H9 (cell line): ENCODE data around the gene ARHGDIB. TPM values are rescaled to one million over a fixed set of nuclear protein-coding genes. Genes with fewer than 3 reads are reported as not detected.

ENCODE experiments used
- DNase-seq: peaks from one replicate; pipeline ENCODE4 v3.0.0-alpha.2; 2017
- H2AFZ ChIP-seq: one replicate; pipeline ENCODE4 v1.6.1; 2013; ENCODE audit warnings: mild to moderate bottlenecking, low read length, control low read depth, moderate library complexity
- H2AK5ac ChIP-seq: 2 replicates; pipeline ENCODE4 v1.6.1; 2013; ENCODE audit warnings: low read length, control low read depth, mixed read lengths; ENCODE audit not compliant: insufficient read length
- H2BK120ac ChIP-seq: one replicate; pipeline ENCODE4 v1.6.1; 2013; ENCODE audit warnings: low read depth, mild to moderate bottlenecking, low read length, control low read depth, inconsistent platforms; ENCODE audit not compliant: poor library complexity, severe bottlenecking
- H2BK12ac ChIP-seq: 2 replicates; pipeline ENCODE4 v1.6.1; 2013; ENCODE audit warnings: low read length, control low read depth, mixed read lengths, low read depth; ENCODE audit not compliant: insufficient read length
- H2BK15ac ChIP-seq: 2 replicates; pipeline ENCODE4 v1.6.1; 2013; ENCODE audit warnings: low read depth, low read length, control low read depth
- H2BK20ac ChIP-seq: one replicate; pipeline ENCODE4 v1.6.1; 2013; ENCODE audit warnings: low read depth, mild to moderate bottlenecking, low read length, control low read depth, inconsistent platforms; ENCODE audit not compliant: poor library complexity, severe bottlenecking
- H2BK5ac ChIP-seq: 2 replicates; pipeline ENCODE4 v1.6.1; 2013; ENCODE audit warnings: low read length, control low read depth, mixed read lengths; ENCODE audit not compliant: insufficient read length
- H3K14ac ChIP-seq: 2 replicates; pipeline ENCODE4 v1.6.1; 2013; ENCODE audit warnings: low read length, control low read depth; ENCODE audit not compliant: insufficient read depth
- H3K18ac ChIP-seq: 2 replicates; pipeline ENCODE4 v1.6.1; 2013; ENCODE audit warnings: low read depth, mild to moderate bottlenecking, mixed read lengths, low read length, control low read depth; ENCODE audit not compliant: insufficient read length
- H3K23ac ChIP-seq: 2 replicates; pipeline ENCODE4 v1.6.1; 2013; ENCODE audit warnings: low read length, control low read depth, mixed read lengths, low read depth; ENCODE audit not compliant: insufficient read length
- H3K23me2 ChIP-seq: 2 replicates; pipeline ENCODE4 v1.6.1; 2013; ENCODE audit warnings: low read depth, mild to moderate bottlenecking, mixed read lengths, low read length, control low read depth; ENCODE audit not compliant: insufficient read length, poor library complexity, severe bottlenecking
- H3K27ac ChIP-seq: 2 replicates; pipeline ENCODE4 v1.5.1; 2013; ENCODE audit warnings: low read length, control low read depth, mixed read lengths, low read depth; ENCODE audit not compliant: insufficient read length
- H3K27me3 ChIP-seq: 2 replicates; pipeline ENCODE4 v1.6.1; 2013; ENCODE audit warnings: low read length, control low read depth, inconsistent platforms; ENCODE audit not compliant: insufficient read depth
- H3K4ac ChIP-seq: 2 replicates; pipeline ENCODE4 v1.6.1; 2013; ENCODE audit warnings: low read depth, mild to moderate bottlenecking, control low read depth, inconsistent platforms, low read length, moderate library complexity
- H3K4me1 ChIP-seq: 2 replicates; pipeline ENCODE4 v1.6.1; 2013; ENCODE audit warnings: low read length, control low read depth, inconsistent platforms; ENCODE audit not compliant: insufficient read depth
- H3K4me2 ChIP-seq: 2 replicates; pipeline ENCODE4 v1.6.1; 2013; ENCODE audit warnings: low read length, control low read depth, mixed read lengths; ENCODE audit not compliant: insufficient read length, insufficient read depth
- H3K56ac ChIP-seq: 2 replicates; pipeline ENCODE4 v1.6.1; 2013; ENCODE audit warnings: low read depth, mild to moderate bottlenecking, mixed read lengths, low read length, control low read depth; ENCODE audit not compliant: insufficient read length
- H3K79me1 ChIP-seq: 2 replicates; pipeline ENCODE4 v1.6.1; 2013; ENCODE audit warnings: low read depth, mild to moderate bottlenecking, moderate library complexity, low read length, control low read depth, inconsistent platforms; ENCODE audit not compliant: insufficient read depth, poor library complexity, severe bottlenecking
- H3K79me2 ChIP-seq: 2 replicates; pipeline ENCODE4 v1.6.1; 2013; ENCODE audit warnings: low read length, control low read depth, inconsistent platforms; ENCODE audit not compliant: insufficient read depth
- H3K9ac ChIP-seq: 2 replicates; pipeline ENCODE4 v1.6.1; 2013; ENCODE audit warnings: low read length, control low read depth, mixed read lengths; ENCODE audit not compliant: insufficient read length; ENCODE audit errors: extremely low read depth
- H3K9me3 ChIP-seq: one replicate; pipeline ENCODE4 v1.6.1; 2013; ENCODE audit warnings: low read depth, low read length, inconsistent platforms; ENCODE audit not compliant: control insufficient read depth
- H3T11ph ChIP-seq: one replicate; pipeline ENCODE4 v1.6.1; 2013; ENCODE audit warnings: mild to moderate bottlenecking, low read length, control low read depth, inconsistent platforms
- H4K20me1 ChIP-seq: one replicate; pipeline ENCODE4 v1.6.1; 2013; ENCODE audit not compliant: control insufficient read depth, insufficient read length, insufficient read depth
- H4K5ac ChIP-seq: 2 replicates; pipeline ENCODE4 v1.6.1; 2013; ENCODE audit warnings: low read depth, mild to moderate bottlenecking, mixed read lengths, low read length, control low read depth; ENCODE audit not compliant: insufficient read length
- H4K8ac ChIP-seq: replicated peaks from 2 replicates; pipeline ENCODE4 v1.6.1; 2013; ENCODE audit warnings: low read length, control low read depth, mixed read lengths, low read depth; ENCODE audit not compliant: insufficient read length
- H4K91ac ChIP-seq: 2 replicates; pipeline ENCODE4 v1.6.1; 2013; ENCODE audit warnings: low read depth, mild to moderate bottlenecking, moderate library complexity, mixed read lengths, low read length, control low read depth; ENCODE audit not compliant: insufficient read length
- H3K27ac Mint-ChIP-seq, 3 experiments: 2 replicates in 2 of 3; 3 replicates in 1 of 3; pipeline ENCODE4 v1.8.0; 2020 to 2021; ENCODE audit warnings: mixed read lengths in 3 of 3, mild to moderate bottlenecking in 1 of 3, moderate library complexity in 1 of 3
- H3K27me3 Mint-ChIP-seq: 2 replicates; pipeline ENCODE4 v1.8.0; 2021; ENCODE audit warnings: low read depth, mild to moderate bottlenecking, moderate library complexity, mixed read lengths
- H3K36me3 Mint-ChIP-seq, 3 experiments: 2 replicates in 2 of 3; 3 replicates in 1 of 3; pipeline ENCODE4 v1.8.0; 2020 to 2021; ENCODE audit warnings: low read depth in 3 of 3, mixed read lengths in 3 of 3; ENCODE audit not compliant: insufficient read depth in 1 of 3
- H3K4me1 Mint-ChIP-seq, 2 experiments: 2 replicates each; pipeline ENCODE4 v1.8.0; 2020; ENCODE audit warnings: mixed read lengths in 2 of 2
- H3K4me3 Mint-ChIP-seq, 2 experiments: 2 replicates in 1 of 2; 3 replicates in 1 of 2; pipeline ENCODE4 v1.8.0; 2020 to 2021; ENCODE audit warnings: mild to moderate bottlenecking in 2 of 2, mixed read lengths in 2 of 2, moderate library complexity in 1 of 2
- H3K9me3 Mint-ChIP-seq, 2 experiments: 2 replicates in 1 of 2; 3 replicates in 1 of 2; pipeline ENCODE4 v1.8.0; 2020; ENCODE audit warnings: mild to moderate bottlenecking in 2 of 2, mixed read lengths in 2 of 2, moderate library complexity in 1 of 2
- CTCF ChIP-seq: fragments of 200-600 bp; sonication (generic); conservative IDR thresholded peaks from 3 replicates; pipeline ENCODE4 v1.8.0; 2021; ENCODE audit warnings: antibody characterized with exemption, mild to moderate bottlenecking
- WGBS: extraction: QIAGEN DNeasy Blood & Tissue Kit; methylation state at CpG from one replicate; pipeline ENCODE4 v1.1.7; 2013; ENCODE audit warnings: missing lambda C conversion rate, low lambda C conversion rate, mixed read lengths; ENCODE audit not compliant: insufficient read length; ENCODE audit errors: extremely low coverage; 5-methylcytosine and 5-hydroxymethylcytosine counted together
- total RNA-seq: library from RNA; stranded (reverse); gene quantifications from 2 replicates; pipeline ENCODE4 v1.2.1, GENCODE V29; 2021

ARHGDIB gene
- total RNA-seq, 1 experiment from 2014 or later = 0.44 TPM

- Histone ChIP-seq H3K79me2 (no peaks in the 10 kb centered on the region), H3K27me3 (no peaks in the 10 kb centered on the region), H4K8ac (no peak overlapping the region), H2BK20ac (no peak overlapping the region), H2AK5ac (no peak overlapping the region), H3K4ac (no peak overlapping the region), H4K91ac (no peak overlapping the region), H3K18ac (no peak overlapping the region), H4K20me1 (no peaks in the 10 kb centered on the region), H2BK120ac (no peak overlapping the region), H2AFZ (no peak overlapping the region), H3K79me1 (no peaks in the 10 kb centered on the region), H3K4me2 (no peak overlapping the region), H3T11ph (no peak overlapping the region), H3K23ac (no peak overlapping the region), H3K9me3 (no peaks in the 10 kb centered on the region), H3K4me1 (no peaks in the 10 kb centered on the region), H2BK15ac (no peak overlapping the region), H2BK12ac (no peak overlapping the region), H2BK5ac (no peak overlapping the region), H4K5ac (no peak overlapping the region), H3K27ac (no peak overlapping the region), H3K14ac (no peak overlapping the region), H3K23me2 (no peaks in the 10 kb centered on the region), H3K9ac (no peak overlapping the region), H3K56ac (no peak overlapping the region)
- no peak for TF ChIP-seq CTCF
- WGBS = no CpG with 5 or more reads among the region's 5 CpGs
- no peak overlapping the region for H3K4me3 Mint-ChIP-seq
- no peak overlapping the region for H3K27ac Mint-ChIP-seq
- no peaks in the 10 kb centered on the region for H3K36me3 Mint-ChIP-seq
- H3K9me3 Mint-ChIP-seq = peaks cover 7% of the 10 kb centered on the region in 2 experiments; a peak in 4 of 5 replicates
- H3K27me3 Mint-ChIP-seq = no peaks in the 10 kb centered on the region
- no peak for DNase-seq
- H3K4me1 Mint-ChIP-seq = no peaks in the 10 kb centered on the region
Measured at GRCh38 chr12:14993117-14993516, 31.7 kb upstream of the ARHGDIB start.
